Raji (cell line): Measurements from ENCODE around the gene TRIM17.

ENCODE experiments used
- POLR2A ChIP-seq: IDR thresholded peaks from 2 replicates; pipeline ENCODE4 v1.6.1; 2011; ENCODE audit warnings: low read depth, low read length, control low read depth; ENCODE audit not compliant: insufficient read depth

Gene TRIM17

DNA sequence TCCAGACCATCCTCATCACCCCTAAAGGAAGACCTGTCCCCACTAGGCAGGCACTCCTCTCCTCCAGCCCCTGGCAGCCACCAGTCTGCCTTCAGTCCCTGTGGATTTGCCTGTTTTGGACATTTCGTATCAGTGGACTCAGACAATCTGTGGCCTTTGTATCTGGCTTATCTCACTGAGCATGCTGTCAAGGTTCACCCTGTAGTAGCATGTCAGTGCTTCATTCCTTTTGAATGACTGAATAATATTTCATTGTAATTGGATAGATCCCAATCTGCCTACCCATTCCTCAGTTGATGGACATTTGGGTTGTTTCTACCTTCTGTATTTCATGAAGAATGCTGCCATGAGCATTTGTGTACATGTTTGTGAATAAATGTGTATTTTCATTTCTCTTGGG lies 37.6 kb upstream of the TRIM17 start:
- no peak for TF ChIP-seq POLR2A

GRCh38 chr1:228453614-228454013 lies 37.0 kb upstream of the TRIM17 start:
- TF ChIP-seq POLR2A = no peak

GRCh38 chr1:228453022-228453560 lies 36.4 kb upstream of the TRIM17 start:
- no peak for TF ChIP-seq POLR2A

GRCh38 chr1:228452194-228453021 lies 35.7 kb upstream of the TRIM17 start:
- TF ChIP-seq POLR2A = no peak

DNA sequence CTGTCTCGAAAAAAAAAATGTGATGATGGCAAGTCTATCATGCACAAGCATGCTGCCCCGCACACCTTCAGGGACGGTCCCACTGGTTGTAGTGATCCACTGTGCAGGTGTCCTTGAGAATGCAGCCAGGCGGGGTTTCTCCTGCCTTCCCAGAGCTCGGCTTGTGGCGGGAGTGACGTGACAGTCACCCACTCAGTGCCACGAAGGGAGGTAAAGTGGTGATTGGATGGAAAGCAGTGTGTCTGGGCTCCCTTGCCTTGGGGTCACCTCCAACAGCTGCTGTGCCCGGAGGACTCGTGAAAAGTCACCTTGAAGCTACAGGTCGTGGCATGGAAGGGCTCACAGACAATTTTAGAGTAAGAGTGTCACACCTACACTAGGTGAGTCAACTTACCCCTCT lies 33.5 kb upstream of the TRIM17 start:
- TF ChIP-seq POLR2A = no peak

GRCh38 chr1:228448372-228448771 lies 31.7 kb upstream of the TRIM17 start:
- no peak for TF ChIP-seq POLR2A

DNA sequence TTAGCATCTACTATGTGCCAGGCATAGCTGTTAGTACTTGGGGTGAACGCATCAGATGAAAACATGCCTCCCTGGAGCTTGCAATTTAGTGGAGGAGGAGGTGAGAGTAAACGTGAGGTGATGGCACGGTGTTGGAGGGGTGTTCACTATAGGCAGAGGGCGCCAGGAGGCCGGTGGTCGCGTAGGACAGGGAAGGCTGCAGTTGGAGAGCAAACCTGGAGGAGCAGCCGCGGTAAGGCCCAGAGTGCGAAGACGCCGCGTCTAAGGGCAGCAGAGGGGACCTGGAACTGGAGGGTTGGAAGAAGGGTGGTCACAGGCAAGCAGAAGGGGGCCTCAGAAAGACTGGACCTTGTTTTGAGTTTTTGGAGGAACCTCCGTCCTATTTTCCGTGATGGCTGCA lies 30.2 kb upstream of the TRIM17 start:
- TF ChIP-seq POLR2A = no peak

DNA sequence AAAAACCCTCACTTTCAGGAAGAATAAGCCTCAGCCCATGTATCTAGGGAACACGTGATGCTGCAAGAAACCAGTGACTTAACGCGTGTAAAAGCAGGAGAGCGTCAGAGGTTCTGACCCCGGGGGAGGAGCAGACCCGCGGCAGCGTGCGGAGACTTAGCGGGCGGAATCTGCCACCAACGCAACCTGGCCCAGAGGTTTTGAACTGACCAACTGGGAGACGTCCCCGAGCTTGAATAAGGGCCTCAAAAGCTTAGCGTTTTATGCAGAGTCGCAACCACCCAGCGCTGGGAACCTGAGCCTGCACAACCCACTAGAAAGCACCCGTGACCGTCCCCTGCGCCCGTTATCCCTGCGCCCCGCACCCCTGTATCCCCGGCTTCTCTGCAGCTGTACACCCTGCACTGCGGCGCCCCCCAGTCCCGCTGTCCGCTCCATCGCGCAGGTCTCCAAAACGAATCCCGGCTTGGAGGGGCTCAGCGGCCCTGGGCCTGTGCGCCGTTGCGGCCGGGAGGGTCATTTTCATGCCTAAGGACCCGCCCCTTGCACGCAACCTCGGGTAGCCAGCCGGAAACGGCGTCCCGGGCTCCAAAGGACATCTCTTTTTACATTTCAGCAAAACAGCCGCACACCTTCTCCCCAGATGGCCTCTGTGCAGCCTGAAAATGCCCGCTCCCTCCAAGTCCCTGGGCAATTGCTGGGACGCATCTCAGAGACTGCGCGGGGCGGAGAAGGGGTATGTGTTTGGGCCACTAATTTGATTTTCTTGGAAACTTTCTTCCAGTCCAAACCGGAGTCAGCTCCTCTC lies 29.4 kb upstream of the TRIM17 start:
- TF ChIP-seq POLR2A = no peak

DNA sequence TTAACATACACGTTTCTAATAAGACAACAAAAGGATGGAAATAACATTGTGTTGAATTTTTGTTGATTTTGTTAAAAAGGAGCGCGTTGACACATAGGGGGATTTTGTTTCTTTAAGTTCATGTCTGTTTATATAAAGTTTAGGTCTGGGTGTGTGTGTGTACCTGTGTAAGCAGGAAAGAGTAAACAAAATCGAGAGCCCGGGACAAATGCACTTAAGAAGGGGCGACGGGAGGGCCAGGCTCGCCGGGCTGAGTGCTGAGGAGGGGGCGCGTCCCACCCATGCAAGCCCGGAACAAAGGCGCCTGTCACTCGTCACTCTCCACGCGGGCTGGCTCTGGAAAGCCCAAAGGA lies 28.8 kb upstream of the TRIM17 start:
- TF ChIP-seq POLR2A = no peak

GRCh38 chr1:228443395-228443794 lies 26.7 kb upstream of the TRIM17 start:
- TF ChIP-seq POLR2A = no peak

DNA sequence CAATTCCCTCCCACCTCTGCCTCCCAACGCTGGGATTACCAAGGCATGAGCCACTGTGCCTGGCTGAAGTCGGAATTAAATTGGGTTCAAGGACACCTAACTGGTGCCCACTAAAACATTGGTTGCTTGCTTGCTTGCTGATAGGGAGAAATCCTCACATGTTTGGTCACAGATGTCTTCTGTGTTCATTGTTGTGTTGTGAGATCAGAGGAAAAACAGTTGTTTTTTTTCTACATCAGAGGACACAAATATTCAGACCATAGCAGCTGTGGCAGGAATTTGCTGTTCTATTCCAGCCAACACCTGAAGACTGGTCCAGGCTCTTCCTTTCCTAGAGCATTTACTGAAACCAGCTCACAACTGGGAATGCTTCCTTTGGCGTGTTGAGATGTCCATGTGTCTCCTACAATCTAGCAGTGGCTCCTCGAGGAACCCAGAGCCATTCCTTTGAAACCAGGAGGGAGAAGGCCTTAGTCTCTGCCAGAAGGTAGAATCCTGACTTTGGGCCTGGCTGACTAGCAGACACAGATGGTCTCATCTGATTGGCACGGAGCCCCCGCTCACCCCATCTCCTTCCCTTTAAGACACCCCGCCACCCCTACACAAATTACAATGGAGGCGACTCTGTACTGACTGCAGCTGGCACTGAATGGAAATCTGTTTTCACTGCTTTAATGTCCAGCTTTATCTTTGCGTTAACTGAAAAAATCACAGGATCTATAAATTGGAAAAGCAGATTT lies 24.3 kb upstream of the TRIM17 start:
- TF ChIP-seq POLR2A = no peak

DNA sequence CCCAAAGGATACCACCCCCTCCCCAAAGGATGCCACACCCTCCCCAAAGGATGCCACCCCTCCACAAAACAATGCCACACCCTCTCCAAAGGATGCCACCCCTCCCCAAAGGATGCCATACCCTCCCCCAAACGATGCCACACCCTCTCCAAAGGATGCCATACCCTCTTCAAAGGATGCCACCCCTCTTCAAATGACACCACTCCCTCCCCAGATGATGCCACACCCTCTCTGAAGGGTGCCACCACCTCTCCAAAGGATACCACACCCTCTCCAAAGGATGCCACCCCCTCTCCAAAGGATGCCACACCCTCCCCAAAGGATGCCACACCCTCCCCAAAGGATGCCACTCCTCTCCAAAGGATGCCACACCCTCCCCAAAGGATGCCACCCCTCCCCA lies 21.6 kb upstream of the TRIM17 start:
- TF ChIP-seq POLR2A = no peak

DNA sequence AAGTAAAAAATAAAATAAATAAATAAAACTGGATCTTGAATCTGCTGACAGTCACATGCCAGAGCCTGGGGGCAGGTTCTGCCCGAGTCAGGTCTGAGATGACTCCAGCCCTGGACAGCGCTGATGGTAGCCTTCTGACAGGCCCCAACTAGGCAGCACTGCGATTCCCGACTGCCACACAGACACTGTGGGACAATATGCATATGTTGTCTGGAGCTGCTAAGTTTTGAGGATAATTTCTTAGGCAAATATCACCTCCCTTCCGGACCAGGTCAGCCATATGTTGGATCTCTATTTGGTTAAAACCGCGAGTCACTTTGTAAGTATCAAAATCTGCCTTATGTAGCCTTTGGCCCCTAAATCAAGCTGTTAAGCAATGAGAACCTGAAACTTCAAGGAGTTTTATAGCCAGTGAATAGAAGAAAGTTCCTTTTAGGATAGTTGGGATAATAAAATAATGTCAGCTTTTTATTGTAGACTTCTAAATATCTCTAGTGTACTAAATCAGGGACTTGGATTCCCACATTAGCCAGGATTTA lies 20.8 kb upstream of the TRIM17 start:
- TF ChIP-seq POLR2A = no peak

DNA sequence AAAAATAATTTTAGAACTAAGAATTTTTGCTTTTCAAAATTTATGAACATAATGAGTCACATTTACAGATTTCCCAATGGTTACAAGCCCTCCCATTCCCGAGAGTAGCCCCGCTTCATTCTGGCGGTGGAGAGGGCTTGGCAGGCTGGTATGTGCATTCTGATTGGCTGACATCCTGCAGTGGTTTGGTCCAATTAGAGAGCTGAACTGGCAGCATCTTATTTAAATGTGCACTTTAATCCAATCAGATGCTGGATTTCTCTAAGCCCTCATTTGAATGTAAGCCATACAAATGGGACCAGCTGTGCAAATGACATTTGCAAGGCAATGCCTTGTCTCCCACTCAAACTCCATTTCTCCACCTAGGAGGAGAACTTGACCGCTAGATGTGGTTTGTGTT lies 18.0 kb upstream of the TRIM17 start:
- no peak for TF ChIP-seq POLR2A

DNA sequence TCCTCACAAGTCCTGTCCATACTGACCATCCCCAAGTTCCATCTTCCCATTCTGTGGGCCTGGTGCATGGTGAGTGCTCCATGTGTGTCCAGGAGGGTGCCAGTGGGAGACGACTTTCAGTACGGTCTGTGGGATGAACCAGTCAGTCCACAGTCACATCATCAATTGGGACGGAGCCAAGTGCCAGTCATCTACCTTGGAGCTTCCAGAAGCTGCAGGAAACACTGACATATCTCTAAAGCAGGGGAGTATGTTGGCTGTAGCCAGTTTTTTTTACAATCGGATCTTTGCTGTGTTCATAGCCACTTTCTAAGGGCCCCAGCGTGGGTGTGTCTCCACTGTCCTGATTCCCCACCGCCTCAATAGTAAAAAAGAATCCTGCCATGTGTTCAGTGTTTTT lies 13.6 kb upstream of the TRIM17 start:
- TF ChIP-seq POLR2A = no peak

- no peak for TF ChIP-seq POLR2A
Observed at GRCh38 chr1:228429698-228430097, 13.0 kb upstream of the TRIM17 start.

DNA sequence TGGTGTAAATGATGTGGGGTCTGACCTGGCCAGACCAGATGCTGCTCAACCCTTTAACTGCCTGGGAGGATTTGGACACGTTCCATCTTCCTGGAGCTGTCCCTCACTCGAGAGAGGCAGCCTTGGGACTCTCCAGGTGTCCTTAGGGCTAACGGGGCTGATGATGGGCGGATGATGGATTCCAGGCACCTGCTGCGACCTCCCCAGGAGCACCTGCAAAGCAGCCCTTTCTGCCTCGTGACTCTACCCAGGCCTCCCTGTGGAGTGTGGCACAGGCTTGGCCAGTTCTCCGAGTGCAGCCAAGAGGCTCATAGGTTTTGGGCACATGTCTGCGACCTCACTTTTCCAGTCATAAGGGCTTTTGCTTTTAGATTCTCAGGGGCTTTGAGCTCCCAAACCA lies 12.3 kb upstream of the TRIM17 start:
- no peak for TF ChIP-seq POLR2A
